GM12891 (cell line): ENCODE measurements around the gene GPR34.

Experiments used
- PAX5 ChIP-seq: IDR thresholded peaks from 2 replicates; pipeline ENCODE4 v1.6.1; 2011; ENCODE audit warnings: low read length, moderate library complexity, mild to moderate bottlenecking; ENCODE audit not compliant: insufficient read depth, severe bottlenecking
- POLR2A ChIP-seq: IDR thresholded peaks from 2 replicates; pipeline ENCODE4 v1.6.1; 2011; ENCODE audit warnings: low read depth, low read length, control low read depth
- POLR2AphosphoS5 ChIP-seq: IDR thresholded peaks from 2 replicates; pipeline ENCODE4 v1.6.1; 2011; ENCODE audit warnings: low read depth, low read length, control low read depth
- SPI1 ChIP-seq: IDR thresholded peaks from 2 replicates; pipeline ENCODE4 v1.6.1; 2011; ENCODE audit warnings: low read depth, low read length, control low read depth
- TAF1 ChIP-seq: IDR thresholded peaks from 2 replicates; pipeline ENCODE4 v1.6.1; 2011; ENCODE audit warnings: low read depth, low read length, control low read depth

DNA sequence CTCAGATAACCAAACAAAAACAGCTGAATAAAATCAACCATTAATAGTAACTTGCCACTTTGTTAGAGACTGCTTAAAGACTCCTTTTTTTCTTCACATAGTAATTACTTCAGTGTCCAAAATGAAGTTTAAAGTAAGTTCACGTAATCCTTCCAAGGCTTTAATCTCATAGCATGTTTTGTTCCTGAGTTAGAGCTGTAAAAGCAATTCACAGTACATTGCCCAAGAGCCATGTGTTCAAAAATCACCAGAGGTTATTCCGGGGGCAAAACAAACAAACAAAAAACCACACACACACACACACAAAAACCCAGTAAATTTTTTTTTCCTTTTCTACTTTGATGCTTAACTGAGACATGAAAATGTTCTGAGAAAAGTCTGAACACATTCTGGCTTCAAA lies 41.3 kb downstream of the GPR34 start:
- TF ChIP-seq POLR2A (no peak), TAF1 (no peak), POLR2AphosphoS5 (no peak), SPI1 (no peak), PAX5 (no peak)
